ENCODE measurements around the gene TRERF1. TPM values are rescaled to one million over a fixed set of nuclear protein-coding genes. Genes with fewer than 3 reads are reported as not detected.

The TRERF1 gene
- total and polyA plus RNA-seq, 2 of the 8 experiments (the other 6 are each of a cell fraction or from before 2014, with no cell fraction given) = 10.8 to 21.5 TPM

DNA sequence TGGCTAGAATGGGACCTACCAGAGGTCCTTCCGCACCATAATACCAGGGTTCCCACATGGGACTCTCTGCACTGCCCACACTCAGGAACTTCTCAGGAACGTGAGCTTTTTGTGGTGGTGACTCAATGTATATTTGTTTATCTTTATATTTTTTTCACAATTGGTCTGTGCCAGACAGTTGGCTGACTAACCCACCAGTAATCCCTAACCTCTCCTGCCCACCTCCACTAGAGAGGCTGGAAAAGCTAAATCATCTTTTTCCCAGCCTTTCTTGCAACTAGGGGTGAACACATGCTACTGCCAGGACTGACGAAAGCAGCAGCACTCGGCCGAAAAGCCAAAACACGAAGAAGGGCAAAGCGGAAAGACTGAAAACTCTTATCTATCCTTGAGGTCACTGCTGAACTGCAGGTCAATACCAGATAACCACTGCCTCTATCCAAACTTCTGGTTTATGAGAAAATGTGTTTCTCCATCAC is 112.9 kb downstream of the TRERF1 start (continued):
- no peak for TF ChIP-seq CHD2 (IDR thresholded peaks at IDR 0.05; ENCODE audit: low read length)
- no peak for TF ChIP-seq GTF2F1 (IDR thresholded peaks at IDR 0.05; ENCODE audit: borderline replicate concordance, low read depth, low read length)
- TF ChIP-seq KDM1A (IDR thresholded peaks at IDR 0.05; ENCODE audit: borderline replicate concordance, low read length) = no peak
- no peak for TF ChIP-seq CREB1 (IDR thresholded peaks at IDR 0.05)
- TF ChIP-seq GABPA (IDR thresholded peaks at IDR 0.05; ENCODE audit: borderline replicate concordance, insufficient read depth, low read length) = no peak
- TF ChIP-seq SP4 (IDR thresholded peaks at IDR 0.05; ENCODE audit: low read length) = no peak

All from H1 (cell line).